GM13977 (cell line): ENCODE data around the gene KIAA1671.

Source experiments
- DNase-seq: peaks from one replicate; pipeline ENCODE4 v3.0.0; 2012; ENCODE audit warnings: low spot score
- in situ Hi-C: fragments of 300-500 bp; cut with MboI; formaldehyde crosslinking; loops from one replicate; pipeline ENCODE4 v1.12.0; 2022; ENCODE audit warnings: low sequenced_read_pairs, low pct_unique_long_range_greater_than_20kb, mixed read lengths, inconsistent platforms; ENCODE audit not compliant: unreplicated experiment
- TF ChIP-seq, protein P1 (sequence below): IDR thresholded peaks from 2 replicates; pipeline ENCODE4 v1.5.1; 2012; ENCODE audit warnings: mild to moderate bottlenecking, control low read depth; ENCODE audit not compliant: insufficient read depth; ENCODE audit errors: extremely low read depth, missing control alignments

The KIAA1671 gene

DNA sequence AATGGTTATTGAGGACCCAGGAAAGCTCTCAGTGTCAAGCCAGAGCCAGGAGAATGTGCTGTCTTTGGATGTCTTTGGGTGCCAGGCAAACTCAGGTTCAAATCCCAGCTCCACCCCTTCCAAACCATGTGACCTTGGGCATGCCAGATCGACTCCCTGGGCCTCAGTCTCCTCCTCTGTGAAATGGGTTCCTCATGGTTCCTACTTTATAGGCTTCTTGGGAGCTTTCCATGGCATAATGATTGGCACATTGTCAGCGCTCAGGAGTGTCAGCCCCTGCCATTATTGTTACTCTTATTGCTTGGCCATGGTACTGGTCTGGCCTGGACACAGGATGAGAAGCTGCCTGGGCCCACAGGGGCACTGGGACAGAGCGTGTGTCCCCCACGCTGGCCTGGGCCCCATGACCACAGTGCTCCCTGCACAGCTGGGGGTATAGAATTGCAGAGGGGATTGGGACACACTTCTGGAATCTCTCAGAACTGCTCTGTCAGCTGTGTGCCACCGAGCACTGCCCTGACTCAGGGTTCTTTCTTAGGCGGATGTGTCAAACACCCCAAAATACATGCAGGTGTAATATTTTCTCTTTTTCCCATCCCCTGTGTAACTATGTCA lies 209.5 kb downstream of the KIAA1671 start:
- TF ChIP-seq, protein P1, sequence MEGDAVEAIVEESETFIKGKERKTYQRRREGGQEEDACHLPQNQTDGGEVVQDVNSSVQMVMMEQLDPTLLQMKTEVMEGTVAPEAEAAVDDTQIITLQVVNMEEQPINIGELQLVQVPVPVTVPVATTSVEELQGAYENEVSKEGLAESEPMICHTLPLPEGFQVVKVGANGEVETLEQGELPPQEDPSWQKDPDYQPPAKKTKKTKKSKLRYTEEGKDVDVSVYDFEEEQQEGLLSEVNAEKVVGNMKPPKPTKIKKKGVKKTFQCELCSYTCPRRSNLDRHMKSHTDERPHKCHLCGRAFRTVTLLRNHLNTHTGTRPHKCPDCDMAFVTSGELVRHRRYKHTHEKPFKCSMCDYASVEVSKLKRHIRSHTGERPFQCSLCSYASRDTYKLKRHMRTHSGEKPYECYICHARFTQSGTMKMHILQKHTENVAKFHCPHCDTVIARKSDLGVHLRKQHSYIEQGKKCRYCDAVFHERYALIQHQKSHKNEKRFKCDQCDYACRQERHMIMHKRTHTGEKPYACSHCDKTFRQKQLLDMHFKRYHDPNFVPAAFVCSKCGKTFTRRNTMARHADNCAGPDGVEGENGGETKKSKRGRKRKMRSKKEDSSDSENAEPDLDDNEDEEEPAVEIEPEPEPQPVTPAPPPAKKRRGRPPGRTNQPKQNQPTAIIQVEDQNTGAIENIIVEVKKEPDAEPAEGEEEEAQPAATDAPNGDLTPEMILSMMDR, result no peak
- no peak for DNase-seq
- in situ Hi-C loops, result no loop called here

DNA sequence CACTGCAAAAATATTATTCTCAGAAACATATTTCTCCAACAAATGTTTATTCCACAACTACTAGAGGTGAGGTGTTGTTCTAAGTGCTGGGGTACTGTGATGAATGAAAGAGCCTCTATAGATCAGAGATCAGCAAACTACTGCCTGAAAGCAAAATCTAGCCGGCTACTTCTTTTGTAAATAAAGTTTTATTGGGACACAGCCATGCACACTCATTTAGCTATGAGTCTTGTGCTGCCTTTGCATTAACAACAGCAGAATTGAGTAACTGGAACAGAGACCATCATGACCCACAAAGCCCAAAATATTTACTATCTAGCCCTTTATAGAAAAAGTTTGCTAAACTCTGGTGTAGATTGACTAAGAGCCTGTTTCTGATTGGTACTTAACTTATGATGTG lies 210.0 kb downstream of the KIAA1671 start:
- no peak for DNase-seq
- TF ChIP-seq, protein P1, result no peak
- in situ Hi-C loops, result no loop called here

DNA sequence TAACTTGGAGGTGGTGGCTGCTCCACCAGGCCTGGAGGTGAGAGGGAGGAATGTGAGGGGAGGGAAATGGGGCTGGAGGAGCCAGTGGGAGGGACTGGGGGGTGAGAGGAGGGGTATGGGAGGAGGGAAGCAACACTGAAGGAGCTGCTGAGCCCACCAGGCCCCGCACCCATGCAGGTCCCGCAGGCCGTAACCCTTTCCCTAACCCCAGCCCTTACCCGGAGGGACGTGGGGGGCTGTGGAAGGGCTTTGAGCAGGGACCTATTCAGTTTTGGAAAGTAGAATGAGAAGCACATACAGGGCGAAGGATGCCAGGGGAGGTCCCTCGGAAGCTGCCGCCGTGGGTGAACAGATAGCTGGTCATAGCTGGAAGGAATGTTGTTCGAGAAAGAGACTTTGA lies 213.3 kb downstream of the KIAA1671 start:
- in situ Hi-C loops, result no loop called here
- DNase-seq, result no peak
- TF ChIP-seq, protein P1, result no peak

DNA sequence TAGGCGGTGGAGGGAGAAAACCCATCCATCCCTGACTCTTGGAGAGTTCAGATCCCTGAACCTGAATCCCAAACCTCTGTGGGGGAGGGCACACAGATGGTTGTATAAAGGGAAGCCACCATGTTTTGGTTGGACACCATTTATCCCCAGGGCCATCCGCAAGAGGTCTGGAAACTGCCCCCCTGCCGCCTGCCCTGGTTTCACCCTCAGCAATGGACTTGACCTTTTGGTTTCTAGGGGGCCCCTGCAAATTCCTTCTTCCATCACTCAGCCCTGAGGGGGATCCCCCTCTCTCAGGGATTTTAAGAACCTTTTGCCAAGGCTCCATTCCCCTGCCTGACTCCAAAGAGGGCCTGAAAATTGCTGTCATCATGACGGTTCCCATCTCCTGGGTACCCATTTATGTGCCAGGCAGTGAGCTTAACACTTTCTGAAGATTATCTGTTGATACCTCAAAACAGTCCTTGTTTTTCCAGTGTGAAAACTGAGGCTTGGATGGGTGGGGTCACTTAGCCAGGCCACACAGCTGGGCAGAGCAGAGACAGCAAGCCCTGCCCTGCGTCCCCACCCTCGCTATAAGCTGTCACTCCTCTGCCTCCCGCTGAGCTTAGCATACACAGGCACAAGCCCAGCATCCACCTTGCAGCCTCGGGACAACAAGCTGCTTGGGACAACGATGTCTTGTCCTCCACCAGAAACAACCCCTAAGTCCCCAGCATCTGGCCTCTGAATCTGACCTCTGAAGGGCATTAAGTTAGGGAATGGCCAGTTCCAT lies 213.9 kb downstream of the KIAA1671 start:
- TF ChIP-seq, protein P1, result no peak
- in situ Hi-C loops, result no loop called here
- no peak for DNase-seq

DNA sequence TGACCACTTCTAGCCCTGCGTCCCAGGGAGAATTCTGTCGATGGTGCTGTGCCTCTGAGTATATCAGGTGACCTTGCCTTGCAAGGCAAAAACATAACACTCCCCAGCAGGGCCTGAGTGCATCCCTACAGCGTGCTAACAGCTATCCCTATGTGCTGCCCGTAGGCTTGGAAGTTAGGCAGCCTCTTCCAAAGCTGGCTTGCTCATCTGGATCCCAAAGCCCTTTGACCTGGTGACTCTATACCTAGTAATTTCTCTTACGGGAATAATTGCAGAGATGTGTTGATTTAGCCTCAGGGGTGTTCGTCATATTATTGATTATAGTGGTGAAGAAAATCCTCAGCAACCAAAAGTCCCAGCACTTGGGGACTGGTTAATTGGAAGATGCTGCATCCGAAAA lies 214.6 kb downstream of the KIAA1671 start:
- DNase-seq, result no peak
- in situ Hi-C loops, result no loop called here
- TF ChIP-seq, protein P1, result no peak

DNA sequence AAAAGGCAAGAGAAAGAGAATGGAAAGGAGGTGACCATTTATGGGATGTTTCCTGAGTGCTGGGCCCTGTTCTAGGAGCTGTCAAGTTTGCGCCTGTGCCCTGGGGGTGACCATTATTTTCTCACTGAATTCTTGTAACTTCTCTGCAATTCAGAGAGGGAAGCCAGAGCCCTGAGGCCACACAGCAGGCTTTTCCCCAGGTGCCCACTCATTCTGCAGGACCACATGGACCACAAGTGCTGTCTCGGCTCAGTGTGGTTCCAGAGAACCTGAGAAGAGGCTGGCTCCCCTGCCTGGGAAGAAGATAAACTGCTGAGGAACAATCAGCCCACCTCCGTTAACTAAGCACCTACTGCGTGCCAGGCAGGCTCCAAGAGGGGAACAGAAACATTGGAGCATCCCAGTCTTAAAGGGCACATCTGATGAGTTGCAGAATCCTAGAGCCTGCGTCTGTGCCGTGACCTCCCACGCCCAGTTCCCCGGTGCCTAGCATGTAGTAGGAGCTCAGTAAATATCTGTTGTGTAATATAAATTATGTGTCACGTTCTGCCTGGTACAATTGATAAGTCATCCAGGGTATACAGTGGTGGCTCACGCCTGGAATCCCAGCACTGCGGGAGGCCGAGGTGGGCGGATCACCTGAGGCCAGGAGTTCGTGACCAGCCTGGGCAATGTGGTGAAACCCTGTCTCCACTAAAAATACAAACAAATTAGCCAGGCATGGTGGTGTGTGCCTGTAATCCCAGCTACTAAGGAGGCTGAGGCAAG lies 215.5 kb downstream of the KIAA1671 start:
- no peak for DNase-seq
- TF ChIP-seq, protein P1, result no peak
- in situ Hi-C loops, result no loop called here
